Trophoblast cell (in vitro differentiated cells and primary cell): ENCODE data around the gene C7orf57.

Source experiments
- DNase-seq, 2 donors: peaks; one replicate each; pipeline ENCODE4 v3.0.0-alpha.2; 2016
- H2AFZ ChIP-seq: 2 replicates; pipeline ENCODE4 v1.6.1; 2013; ENCODE audit warnings: low read length, moderate library complexity, mild to moderate bottlenecking; ENCODE audit not compliant: insufficient read depth, poor library complexity
- H2AK5ac ChIP-seq: 2 replicates; pipeline ENCODE4 v1.6.1; 2013; ENCODE audit warnings: mild to moderate bottlenecking, low read length
- H2BK120ac ChIP-seq: 2 replicates; pipeline ENCODE4 v1.6.1; 2013; ENCODE audit warnings: low read length, mild to moderate bottlenecking, moderate library complexity; ENCODE audit not compliant: insufficient read depth, poor library complexity
- H2BK12ac ChIP-seq: 2 replicates; pipeline ENCODE4 v1.6.1; 2013; ENCODE audit warnings: mild to moderate bottlenecking, low read length, moderate library complexity
- H2BK5ac ChIP-seq: 2 replicates; pipeline ENCODE4 v1.6.1; 2013; ENCODE audit warnings: low read length, low read depth, moderate library complexity, mild to moderate bottlenecking; ENCODE audit not compliant: poor library complexity
- H3K14ac ChIP-seq: 2 replicates; pipeline ENCODE4 v1.6.1; 2013; ENCODE audit warnings: mild to moderate bottlenecking, low read length
- H3K18ac ChIP-seq: 2 replicates; pipeline ENCODE4 v1.6.1; 2013; ENCODE audit warnings: mild to moderate bottlenecking, low read length
- H3K23ac ChIP-seq: 2 replicates; pipeline ENCODE4 v1.6.1; 2013; ENCODE audit warnings: low read length
- H3K27ac ChIP-seq: 2 replicates; pipeline ENCODE4 v1.5.1; 2013; ENCODE audit warnings: low read depth, mild to moderate bottlenecking, inconsistent platforms, low read length, moderate library complexity
- H3K27me3 ChIP-seq: 2 replicates; pipeline ENCODE4 v1.6.1; 2013; ENCODE audit warnings: inconsistent platforms, mild to moderate bottlenecking, low read length, moderate library complexity; ENCODE audit not compliant: insufficient read depth
- H3K36me3 ChIP-seq, 2 experiments: 1 replicate in 1 of 2; 2 replicates in 1 of 2; pipeline ENCODE4 v1.6.1; 2013; ENCODE audit warnings: low read length in 2 of 2, mild to moderate bottlenecking in 2 of 2, moderate library complexity in 1 of 2; ENCODE audit not compliant: insufficient read depth in 2 of 2, control insufficient read depth in 1 of 2
- H3K4ac ChIP-seq: 2 replicates; pipeline ENCODE4 v1.6.1; 2013; ENCODE audit warnings: low read depth, mild to moderate bottlenecking, low read length, moderate library complexity
- H3K4me1 ChIP-seq, 2 experiments: 1 replicate in 1 of 2; 2 replicates in 1 of 2; pipeline ENCODE4 v1.6.1; 2013; ENCODE audit warnings: low read length in 2 of 2, mild to moderate bottlenecking in 2 of 2, moderate library complexity in 1 of 2; ENCODE audit not compliant: insufficient read depth in 2 of 2, control insufficient read depth in 1 of 2
- H3K4me2 ChIP-seq: 2 replicates; pipeline ENCODE4 v1.6.1; 2013; ENCODE audit warnings: inconsistent platforms, mild to moderate bottlenecking, low read length, moderate library complexity
- H3K4me3 ChIP-seq: 2 replicates; pipeline ENCODE4 v1.5.1; 2013; ENCODE audit warnings: mild to moderate bottlenecking, low read depth, low read length, inconsistent platforms
- H3K79me1 ChIP-seq: one replicate; pipeline ENCODE4 v1.6.1; 2013; ENCODE audit warnings: low read length
- H3K79me2 ChIP-seq: 2 replicates; pipeline ENCODE4 v1.6.1; 2013; ENCODE audit warnings: low read length, mild to moderate bottlenecking; ENCODE audit not compliant: control insufficient read depth, insufficient read depth, poor library complexity
- H3K9ac ChIP-seq: 2 replicates; pipeline ENCODE4 v1.6.1; 2013; ENCODE audit warnings: mild to moderate bottlenecking, low read length
- H3K9me3 ChIP-seq: 2 replicates; pipeline ENCODE4 v1.6.1; 2013; ENCODE audit warnings: low read depth, mild to moderate bottlenecking, control low read depth, inconsistent platforms, low read length; ENCODE audit not compliant: insufficient read depth
- H4K12ac ChIP-seq: 2 replicates; pipeline ENCODE4 v1.6.1; 2013; ENCODE audit warnings: low read depth, mild to moderate bottlenecking, low read length, moderate library complexity
- H4K8ac ChIP-seq: 2 replicates; pipeline ENCODE4 v1.6.1; 2013; ENCODE audit warnings: low read depth, mild to moderate bottlenecking, low read length, moderate library complexity
- H4K91ac ChIP-seq: one replicate; pipeline ENCODE4 v1.6.1; 2013; ENCODE audit warnings: low read depth, mild to moderate bottlenecking, low read length, moderate library complexity
- WGBS: extraction: QIAGEN DNeasy Blood & Tissue Kit; methylation state at CpG from one replicate; pipeline ENCODE4 v1.1.7; 2013; ENCODE audit warnings: missing lambda C conversion rate; ENCODE audit not compliant: insufficient read length, insufficient coverage; ENCODE audit errors: extremely low coverage; 5-methylcytosine and 5-hydroxymethylcytosine counted together

C7orf57 gene

DNA sequence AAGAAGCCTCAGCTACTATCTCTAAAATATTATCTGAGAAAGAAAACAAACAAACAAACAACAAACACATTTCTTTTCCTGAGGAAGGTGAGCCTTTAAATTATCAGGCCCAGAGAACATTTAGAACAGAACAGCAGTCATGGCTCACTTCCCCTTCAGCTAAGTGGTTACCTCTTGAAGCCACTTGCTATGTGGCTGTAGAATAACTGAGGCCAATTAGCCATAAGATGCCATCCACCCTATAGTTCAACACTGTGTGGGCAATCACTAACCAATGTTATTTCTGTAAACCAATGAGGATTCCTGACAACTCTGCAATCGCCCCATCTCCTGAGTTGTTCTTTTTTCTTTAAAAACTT lies 50.1 kb downstream of the C7orf57 start:
- no peak overlapping the region for H3K14ac ChIP-seq
- no peak overlapping the region for H2AFZ ChIP-seq
- H4K12ac ChIP-seq: no peak overlapping the region
- no peak overlapping the region for H3K4ac ChIP-seq
- peak overlapping the region; percentile 96 for H2BK5ac ChIP-seq
- no peaks in the 10 kb centered on the region for H3K27me3 ChIP-seq
- H2BK12ac ChIP-seq: peak overlapping the region; percentile 100
- H3K18ac ChIP-seq: no peak overlapping the region
- H3K36me3 ChIP-seq: no peaks in the 10 kb centered on the region
- peak overlapping the region; percentile 98 for H3K27ac ChIP-seq
- peak overlapping the region; percentile 7 for H2AK5ac ChIP-seq
- H4K91ac ChIP-seq: peak overlapping the region; percentile 98
- peak overlapping the region; percentile 23 for H3K4me2 ChIP-seq
- no peak for DNase-seq
- peaks cover 50% of the 10 kb centered on the region for H3K79me1 ChIP-seq
- no peak overlapping the region for H3K4me3 ChIP-seq
- peaks cover 13% of the 10 kb centered on the region for H3K79me2 ChIP-seq
- no peak overlapping the region for H3K23ac ChIP-seq
- no peaks in the 10 kb centered on the region for H3K9me3 ChIP-seq
- H4K8ac ChIP-seq: no peak overlapping the region
- peaks cover 25 to 27% of the 10 kb centered on the region in 2 experiments for H3K4me1 ChIP-seq
- no CpG with 5 or more reads among the region's 1 CpG for WGBS
- no peak overlapping the region for H3K9ac ChIP-seq
- peak overlapping the region; percentile 99 for H2BK120ac ChIP-seq

DNA sequence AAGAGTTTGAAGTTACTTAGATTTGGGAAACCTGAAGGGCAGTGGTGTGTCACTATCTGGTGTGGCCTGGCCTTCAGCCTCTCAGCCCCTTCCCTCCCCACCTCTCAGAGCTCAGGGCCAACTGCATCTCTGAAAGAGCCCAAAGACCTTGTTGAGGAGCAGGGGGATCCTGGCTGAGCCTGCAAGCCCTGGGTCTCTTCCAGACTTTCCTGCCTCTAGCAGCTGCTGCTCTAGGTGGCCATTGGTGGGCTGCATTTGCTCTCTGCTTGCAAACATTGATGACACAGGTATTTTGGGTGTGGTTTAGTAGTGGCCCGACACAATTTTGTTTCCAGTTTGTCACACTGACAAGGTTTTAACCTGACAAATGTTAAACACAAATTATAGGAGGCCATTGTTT lies 50.6 kb downstream of the C7orf57 start:
- Histone ChIP-seq H3K4me3 (no peak overlapping the region), H3K4ac (peak overlapping the region; percentile 85), H3K9me3 (no peaks in the 10 kb centered on the region), H3K14ac (peak overlapping the region; percentile 78), H3K4me1 (peaks cover 27% of the 10 kb centered on the region in 2 experiments), H3K27me3 (no peaks in the 10 kb centered on the region), H2AFZ (no peak overlapping the region), H3K23ac (no peak overlapping the region), H3K36me3 (no peaks in the 10 kb centered on the region), H2AK5ac (peak overlapping the region; percentile 100), H2BK5ac (peak overlapping the region; percentile 96), H2BK120ac (peak overlapping the region; percentile 99), H3K9ac (no peak overlapping the region), H3K4me2 (no peak overlapping the region), H3K27ac (peak overlapping the region; percentile 98), H4K12ac (no peak overlapping the region), H4K91ac (peak overlapping the region; percentile 98), H2BK12ac (peak overlapping the region; percentile 100), H3K79me2 (peaks cover 15% of the 10 kb centered on the region), H4K8ac (peak overlapping the region; percentile 46), H3K18ac (peak overlapping the region; percentile 88), H3K79me1 (peaks cover 52% of the 10 kb centered on the region)
- WGBS: no CpG with 5 or more reads among the region's 1 CpG
- DNase-seq: no peak

DNA sequence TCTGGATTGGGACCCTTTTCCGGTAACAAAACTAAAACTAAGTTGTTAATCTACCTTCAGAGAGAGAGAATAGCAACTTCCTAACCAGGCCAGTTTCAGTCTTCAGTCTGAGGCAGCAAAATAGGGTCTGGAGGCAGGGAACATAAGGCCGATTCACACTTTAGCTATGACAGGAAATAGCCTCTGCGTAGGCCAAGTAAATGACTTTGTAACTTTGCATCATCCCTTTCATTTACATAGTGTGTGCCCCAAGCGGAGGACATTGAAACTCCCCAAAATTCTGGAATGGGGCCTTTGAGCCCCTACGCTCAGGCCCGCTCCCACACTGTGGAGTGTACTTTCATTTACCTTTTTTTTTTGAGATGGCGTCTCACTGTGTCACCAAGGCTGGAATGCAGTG lies 52.0 kb downstream of the C7orf57 start:
- H2BK120ac ChIP-seq: no peak overlapping the region
- peak overlapping the region; percentile 90 for H2BK12ac ChIP-seq
- H3K23ac ChIP-seq: no peak overlapping the region
- H2BK5ac ChIP-seq: no peak overlapping the region
- H3K27ac ChIP-seq: peak overlapping the region; percentile 43
- no peak overlapping the region for H3K4me2 ChIP-seq
- no peak overlapping the region for H3K4me3 ChIP-seq
- H2AK5ac ChIP-seq: no peak overlapping the region
- peaks cover 15% of the 10 kb centered on the region for H3K79me2 ChIP-seq
- H4K12ac ChIP-seq: no peak overlapping the region
- no peak overlapping the region for H3K14ac ChIP-seq
- H4K91ac ChIP-seq: peak overlapping the region; percentile 30
- peak in 1 of 2 donors; percentile 18 for DNase-seq
- peaks cover 34 to 36% of the 10 kb centered on the region in 2 experiments for H3K4me1 ChIP-seq
- no peaks in the 10 kb centered on the region for H3K27me3 ChIP-seq
- peaks cover 52% of the 10 kb centered on the region for H3K79me1 ChIP-seq
- H4K8ac ChIP-seq: no peak overlapping the region
- no peaks in the 10 kb centered on the region for H3K9me3 ChIP-seq
- WGBS: no CpG with 5 or more reads among the region's 7 CpGs
- no peak overlapping the region for H3K9ac ChIP-seq
- no peak overlapping the region for H3K4ac ChIP-seq
- H3K18ac ChIP-seq: no peak overlapping the region
- peaks cover 9 to 12% of the 10 kb centered on the region in 2 experiments for H3K36me3 ChIP-seq
- H2AFZ ChIP-seq: no peak overlapping the region

DNA sequence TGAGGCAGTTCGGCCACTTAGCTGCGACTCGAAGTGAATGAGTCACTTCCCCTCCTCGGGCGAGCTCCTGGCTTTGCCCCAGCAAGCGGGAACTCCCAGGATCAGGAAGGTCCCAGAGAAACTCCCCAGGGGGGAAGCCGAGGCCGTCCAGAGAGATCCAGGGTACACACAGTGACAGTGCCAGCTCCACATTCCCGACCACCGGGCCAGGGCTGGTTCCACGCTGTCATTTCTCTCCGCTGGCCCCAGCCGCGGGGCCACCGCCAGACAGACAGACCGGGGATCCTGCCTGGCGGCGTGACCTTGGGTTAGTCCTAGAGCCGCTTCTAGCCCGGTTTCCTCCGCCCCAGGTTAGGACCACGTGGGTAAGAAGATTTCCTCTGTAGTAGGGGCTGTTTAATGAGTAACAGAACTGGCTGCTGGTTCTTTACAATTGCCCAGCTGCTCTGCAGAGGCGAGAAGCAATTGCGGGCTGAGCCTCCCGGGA lies 53.3 kb downstream of the C7orf57 start:
- H4K91ac ChIP-seq: peak overlapping the region; percentile 70
- no peaks in the 10 kb centered on the region for H3K27me3 ChIP-seq
- H3K23ac ChIP-seq: no peak overlapping the region
- H3K79me1 ChIP-seq: peaks cover 47% of the 10 kb centered on the region
- H3K36me3 ChIP-seq: peaks cover 17 to 19% of the 10 kb centered on the region in 2 experiments
- peak overlapping the region; percentile 60 for H3K4me3 ChIP-seq
- H2BK120ac ChIP-seq: peak overlapping the region; percentile 63
- peak; percentile 86 to 89 for DNase-seq
- H3K79me2 ChIP-seq: peaks cover 15% of the 10 kb centered on the region
- H3K14ac ChIP-seq: peak overlapping the region; percentile 92
- H3K4ac ChIP-seq: peak overlapping the region; percentile 70
- no peaks in the 10 kb centered on the region for H3K9me3 ChIP-seq
- no peak overlapping the region for H2AK5ac ChIP-seq
- H3K9ac ChIP-seq: no peak overlapping the region
- H2BK5ac ChIP-seq: peak overlapping the region; percentile 98
- H3K4me1 ChIP-seq: peaks cover 28 to 31% of the 10 kb centered on the region in 2 experiments
- peak overlapping the region; percentile 98 for H3K27ac ChIP-seq
- H2AFZ ChIP-seq: peak overlapping the region; percentile 55
- peak overlapping the region; percentile 63 for H4K8ac ChIP-seq
- peak overlapping the region; percentile 87 for H3K18ac ChIP-seq
- no CpG with 5 or more reads among the region's 25 CpGs for whole genome bisulfite sequencing
- peak overlapping the region; percentile 27 for H4K12ac ChIP-seq
- peak overlapping the region; percentile 78 for H2BK12ac ChIP-seq
- H3K4me2 ChIP-seq: peak overlapping the region; percentile 83
